HG02588 (cell line): ENCODE results near the gene SPOCD1.

ENCODE experiments used
- ATAC-seq: cut with Tn5 transposase; IDR thresholded peaks from one replicate; pipeline ENCODE4 v1.9.1; 2021; ENCODE audit warnings: mild to moderate bottlenecking, moderate library complexity; ENCODE audit not compliant: unreplicated experiment

The SPOCD1 gene

DNA sequence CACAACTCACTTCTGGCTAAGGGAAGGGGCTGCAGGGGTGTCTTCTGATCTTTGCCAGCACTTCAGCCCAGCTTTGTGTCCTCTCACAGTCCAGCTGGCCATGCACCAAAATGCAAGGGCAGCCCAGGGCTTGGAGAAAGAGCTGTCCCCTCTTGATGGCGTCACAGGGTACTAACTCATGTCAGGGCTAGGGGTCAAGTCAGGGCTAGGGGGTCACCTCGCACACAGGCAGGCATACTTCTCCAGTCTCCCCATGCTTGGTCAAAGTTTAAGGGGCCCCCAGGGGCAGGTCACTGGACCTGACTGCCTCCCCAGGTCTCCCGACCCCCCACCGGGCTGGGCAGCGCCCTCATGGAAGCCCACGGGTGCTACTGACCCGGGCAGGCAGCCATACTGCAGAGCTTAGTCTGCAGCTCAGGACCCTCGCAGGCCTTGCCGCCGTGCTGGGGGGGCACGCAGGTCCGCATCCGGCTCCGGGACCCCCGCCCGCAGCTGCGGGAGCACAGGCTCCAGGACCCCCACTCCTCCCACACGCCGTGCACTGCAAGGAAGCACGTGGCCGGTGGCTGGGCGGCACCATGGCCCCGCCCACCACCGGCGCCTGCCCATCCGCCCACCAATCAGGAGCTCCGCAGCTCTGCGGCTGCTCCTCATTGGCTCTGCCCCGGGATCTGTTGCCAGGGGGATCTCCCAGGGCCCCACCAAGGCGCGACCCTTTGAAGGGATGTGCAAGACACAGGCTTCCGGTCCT is 73.2 kb downstream of the SPOCD1 start:
- no peak for ATAC-seq
